HG02759 (cell line): ENCODE results near the gene S100A5.
"Not testable (repeated sequence)": the region's sequence is repeated elsewhere in the genome, so short reads cannot be mapped to it uniquely, and the experiment has no call there.

ENCODE experiments used
- ATAC-seq: cut with Tn5 transposase; IDR thresholded peaks from one replicate; pipeline ENCODE4 v1.9.1; 2021; ENCODE audit warnings: mild to moderate bottlenecking, moderate library complexity; ENCODE audit not compliant: unreplicated experiment

The S100A5 gene

GRCh38 chr1:153540394-153541361 is at the start of gene S100A5:
Gene S100A5 (minus strand): TSS chr1:153540934. CDS start chr1:153540191, 743 bp downstream.
- ATAC-seq: no peak

- no peak for ATAC-seq
These were observed 47.7 kb upstream of the S100A5 start for GRCh38 chr1:153588482-153588881.

GRCh38 chr1:153588033-153588432 is 47.3 kb upstream of the S100A5 start:
- not testable (repeated sequence) for ATAC-seq

GRCh38 chr1:153587314-153587713 is 46.6 kb upstream of the S100A5 start:
- ATAC-seq: no peak

- ATAC-seq: no peak
These were observed 45.6 kb upstream of the S100A5 start for GRCh38 chr1:153586347-153586746.

GRCh38 chr1:153585006-153585405 is 44.3 kb upstream of the S100A5 start:
- ATAC-seq: no peak

GRCh38 chr1:153583976-153584375 is 43.2 kb upstream of the S100A5 start:
- no peak for ATAC-seq

- ATAC-seq: not testable (repeated sequence)
These were observed 42.8 kb upstream of the S100A5 start for GRCh38 chr1:153583514-153583913.

- ATAC-seq: not testable (repeated sequence)
These were observed 42.1 kb upstream of the S100A5 start for GRCh38 chr1:153582836-153583235.

GRCh38 chr1:153578936-153579335 is 38.2 kb upstream of the S100A5 start:
- no peak for ATAC-seq

GRCh38 chr1:153578490-153578889 is 37.8 kb upstream of the S100A5 start:
- ATAC-seq: no peak

GRCh38 chr1:153577624-153578051 is 36.9 kb upstream of the S100A5 start:
- ATAC-seq: no peak

- ATAC-seq: no peak
These were observed 36.4 kb upstream of the S100A5 start for GRCh38 chr1:153577138-153577537.

- not testable (repeated sequence) for ATAC-seq
These were observed 34.8 kb upstream of the S100A5 start for GRCh38 chr1:153575497-153575896.

GRCh38 chr1:153575081-153575491 is 34.4 kb upstream of the S100A5 start:
- not testable (repeated sequence) for ATAC-seq

GRCh38 chr1:153573351-153573750 is 32.6 kb upstream of the S100A5 start:
- no peak for ATAC-seq

GRCh38 chr1:153572569-153573015 is 31.9 kb upstream of the S100A5 start:
- ATAC-seq: peak; percentile 59

GRCh38 chr1:153571706-153572105 is 31.0 kb upstream of the S100A5 start:
- no peak for ATAC-seq

- ATAC-seq: no peak
These were observed 30.1 kb upstream of the S100A5 start for GRCh38 chr1:153570874-153571273.

GRCh38 chr1:153569465-153569864 is 28.7 kb upstream of the S100A5 start:
- ATAC-seq: no peak

GRCh38 chr1:153568367-153569099 is 27.8 kb upstream of the S100A5 start:
- ATAC-seq: no peak
